ENCODE measurements around the gene BMI1. TPM values are rescaled to one million over a fixed set of nuclear protein-coding genes. Genes with fewer than 3 reads are reported as not detected.

BMI1 gene
- total and polyA plus RNA-seq, 12 donors, result 15.0 to 44.1 (median 32.0) TPM

GRCh38 chr10:22366435-22366703 lies 45.5 kb downstream of the BMI1 start:
- H3K4me3 ChIP-seq, result no peak overlapping the region
- no peaks in the 10 kb centered on the region for H3K36me3 ChIP-seq
- peaks cover 0 to 13% (median 0%) of the 10 kb centered on the region in 9 donors for H3K4me1 ChIP-seq
- ATAC-seq (no peak), DNase-seq (no peak)
- H3K9me3 ChIP-seq, result no peaks in the 10 kb centered on the region
- intact Hi-C loops (cut with DNase I), result no loop called here
- peaks cover 0 to 23% (median 5%) of the 10 kb centered on the region in 7 donors for H3K27me3 ChIP-seq
- TF ChIP-seq CTCF (IDR thresholded peaks at IDR 0.05), result no peak
- no peak overlapping the region for H3K27ac ChIP-seq

GRCh38 chr10:22366771-22367170 lies 45.9 kb downstream of the BMI1 start:
- H3K4me3 ChIP-seq, result no peak overlapping the region
- no peak for DNase-seq
- no peak overlapping the region for H3K27ac ChIP-seq
- peaks cover 0 to 13% (median 0%) of the 10 kb centered on the region in 9 donors for H3K4me1 ChIP-seq
- H3K27me3 ChIP-seq, result peaks cover 0 to 21% (median 5%) of the 10 kb centered on the region in 7 donors
- WGBS, 2 donors, result 52 to 55% methylated on average over 2 of the region's 2 CpGs
- no peak for ATAC-seq
- no peaks in the 10 kb centered on the region for H3K36me3 ChIP-seq
- H3K9me3 ChIP-seq, result no peaks in the 10 kb centered on the region
- intact Hi-C loops (cut with DNase I), result no loop called here
- no peak for TF ChIP-seq CTCF (IDR thresholded peaks at IDR 0.05)

GRCh38 chr10:22367471-22367870 lies 46.6 kb downstream of the BMI1 start:
- 87 to 96% methylated on average over 1 of the region's 1 CpG for WGBS, 2 donors
- Histone ChIP-seq H3K4me3 (no peak overlapping the region), H3K27ac (no peak overlapping the region), H3K36me3 (no peaks in the 10 kb centered on the region), H3K4me1 (peaks cover 0 to 13% (median 0%) of the 10 kb centered on the region in 9 donors), H3K9me3 (no peaks in the 10 kb centered on the region), H3K27me3 (peaks cover 0 to 20% (median 4%) of the 10 kb centered on the region in 7 donors)
- no peak for TF ChIP-seq CTCF (IDR thresholded peaks at IDR 0.05)
- ATAC-seq, result no peak
- DNase-seq, result no peak
- intact Hi-C loops (cut with DNase I), result no loop called here

GRCh38 chr10:22368402-22368801 lies 47.5 kb downstream of the BMI1 start:
- ATAC-seq, result no peak
- no peaks in the 10 kb centered on the region for H3K9me3 ChIP-seq
- no peak overlapping the region for H3K27ac ChIP-seq
- H3K4me1 ChIP-seq, result peaks cover 0 to 13% (median 0%) of the 10 kb centered on the region in 9 donors
- intact Hi-C loops (cut with DNase I), result no loop called here
- peaks cover 0 to 12% (median 0%) of the 10 kb centered on the region in 7 donors for H3K27me3 ChIP-seq
- no peak overlapping the region for H3K4me3 ChIP-seq
- H3K36me3 ChIP-seq, result no peaks in the 10 kb centered on the region
- 95 to 96% methylated on average over 4 of the region's 4 CpGs for WGBS, 2 donors
- DNase-seq, result no peak
- TF ChIP-seq CTCF (IDR thresholded peaks at IDR 0.05), result no peak

- peaks cover 0 to 13% (median 0%) of the 10 kb centered on the region in 9 donors for H3K4me1 ChIP-seq
- 46 to 74% methylated on average over 2 of the region's 2 CpGs for WGBS, 2 donors
- no peak for ATAC-seq
- no peak overlapping the region for H3K4me3 ChIP-seq
- H3K27me3 ChIP-seq, result peaks cover 0 to 11% (median 0%) of the 10 kb centered on the region in 7 donors
- H3K9me3 ChIP-seq, result no peaks in the 10 kb centered on the region
- H3K27ac ChIP-seq, result no peak overlapping the region
- no peak for TF ChIP-seq CTCF (IDR thresholded peaks at IDR 0.05)
- intact Hi-C loops (cut with DNase I), result no loop called here
- no peak for DNase-seq
- no peaks in the 10 kb centered on the region for H3K36me3 ChIP-seq
These were observed 48.1 kb downstream of the BMI1 start for GRCh38 chr10:22368981-22369380.

All from heart right ventricle (tissue), 16 donors.